ENCODE measurements around the gene OR13A1. TPM values are rescaled to one million over a fixed set of nuclear protein-coding genes. Genes with fewer than 3 reads are reported as not detected.
"Not testable (repeated sequence)": the region's sequence is repeated elsewhere in the genome, so short reads cannot be mapped to it uniquely, and the experiment has no call there.

Gene OR13A1
- total RNA-seq, 1 experiment from 2014 or later: 0.15 TPM

DNA sequence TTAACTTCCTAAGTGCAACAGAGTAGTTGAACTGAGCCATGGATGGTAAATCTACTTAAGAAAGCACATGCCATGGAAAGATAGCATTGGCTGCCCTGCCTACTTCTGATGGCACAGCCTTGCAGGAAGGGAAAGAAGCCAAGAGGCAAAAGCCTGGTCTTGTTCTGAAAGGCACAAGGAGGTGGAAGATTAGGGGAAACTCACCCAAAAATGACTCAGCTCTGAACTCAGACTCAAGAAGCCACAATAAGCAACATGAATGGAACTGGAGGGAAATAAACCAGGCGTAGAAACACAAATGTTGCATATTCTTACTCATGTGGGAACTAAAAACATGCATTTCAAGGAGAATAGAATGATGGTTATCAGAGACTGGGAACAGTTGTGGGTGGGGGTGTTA lies 37.8 kb upstream of the OR13A1 start:
- Histone ChIP-seq H3K4me2 (ENCODE audit: insufficient read depth, insufficient read length, low read length) (no peak overlapping the region), H3K9ac (ENCODE audit: extremely low read depth, insufficient read length, low read length) (no peak overlapping the region), H4K20me1 (ENCODE audit: control insufficient read depth, insufficient read depth, insufficient read length) (no peaks in the 10 kb centered on the region), H3K23me2 (ENCODE audit: insufficient read length, low read depth, low read length, poor library complexity, severe bottlenecking) (no peaks in the 10 kb centered on the region), H3K18ac (ENCODE audit: insufficient read length, low read depth, low read length) (no peak overlapping the region), H2BK120ac (ENCODE audit: low read depth, low read length, poor library complexity, severe bottlenecking) (no peak overlapping the region), H3K4ac (ENCODE audit: low read depth, low read length) (no peak overlapping the region), H3T11ph (ENCODE audit: low read length) (no peak overlapping the region), H2BK20ac (ENCODE audit: low read depth, low read length, poor library complexity, severe bottlenecking) (no peak overlapping the region), H3K79me1 (ENCODE audit: insufficient read depth, low read depth, low read length, poor library complexity, severe bottlenecking) (no peaks in the 10 kb centered on the region), H3K14ac (ENCODE audit: insufficient read depth, low read length) (no peak overlapping the region), H3K79me2 (ENCODE audit: insufficient read depth, low read length) (no peaks in the 10 kb centered on the region), H4K8ac (replicated peaks; ENCODE audit: insufficient read length, low read depth, low read length) (no peak overlapping the region), H2BK5ac (ENCODE audit: insufficient read length, low read length) (no peak overlapping the region), H2AFZ (ENCODE audit: low read length) (no peak overlapping the region), H3K4me1 (ENCODE audit: insufficient read depth, low read length) (no peaks in the 10 kb centered on the region), H2BK15ac (ENCODE audit: low read depth, low read length) (no peak overlapping the region), H3K56ac (ENCODE audit: insufficient read length, low read depth, low read length) (no peak overlapping the region), H3K27ac (ENCODE audit: insufficient read length, low read depth, low read length) (no peak overlapping the region), H4K91ac (ENCODE audit: insufficient read length, low read depth, low read length) (no peak overlapping the region), H2AK5ac (ENCODE audit: insufficient read length, low read length) (no peak overlapping the region), H3K27me3 (ENCODE audit: insufficient read depth, low read length) (no peaks in the 10 kb centered on the region), H3K9me3 (ENCODE audit: control insufficient read depth, low read depth, low read length) (no peaks in the 10 kb centered on the region), H2BK12ac (ENCODE audit: insufficient read length, low read depth, low read length) (no peak overlapping the region), H4K5ac (ENCODE audit: insufficient read length, low read depth, low read length) (no peak overlapping the region), H3K23ac (ENCODE audit: insufficient read length, low read depth, low read length) (no peak overlapping the region)
- no peaks in the 10 kb centered on the region; a peak in 1 of 4 replicates for H3K4me1 Mint-ChIP-seq
- WGBS (ENCODE audit: extremely low coverage, insufficient read length, low lambda C conversion rate): no CpG with 5 or more reads among the region's 1 CpG
- no peak overlapping the region for H3K27ac Mint-ChIP-seq
- H3K9me3 Mint-ChIP-seq: peaks cover 10 to 12% of the 10 kb centered on the region in 2 experiments
- no peak overlapping the region for H3K4me3 Mint-ChIP-seq
- no peak for TF ChIP-seq CTCF (conservative IDR thresholded peaks at IDR 0.05)
- no peak for DNase-seq
- H3K36me3 Mint-ChIP-seq (ENCODE audit: insufficient read depth in 1 of 3, low read depth in 3 of 3): peaks cover 5 to 6% (median 5%) of the 10 kb centered on the region in 3 experiments; a peak in 5 of 7 replicates
- peaks cover 21% of the 10 kb centered on the region for H3K27me3 Mint-ChIP-seq (ENCODE audit: low read depth)

GRCh38 chr10:45348196-45348765 lies 32.9 kb upstream of the OR13A1 start:
- Mint-ChIP-seq H3K9me3 (peaks cover 27 to 48% of the 10 kb centered on the region in 2 experiments), H3K27me3 (ENCODE audit: low read depth) (peaks cover 13% of the 10 kb centered on the region)
- not testable (repeated sequence) for H3K4ac ChIP-seq (ENCODE audit: low read depth, low read length); DNase-seq; H3K27ac ChIP-seq (ENCODE audit: insufficient read length, low read depth, low read length); H4K20me1 ChIP-seq (ENCODE audit: control insufficient read depth, insufficient read depth, insufficient read length); H2AFZ ChIP-seq (ENCODE audit: low read length); H3K23ac ChIP-seq (ENCODE audit: insufficient read length, low read depth, low read length); H2BK15ac ChIP-seq (ENCODE audit: low read depth, low read length); H4K91ac ChIP-seq (ENCODE audit: insufficient read length, low read depth, low read length); H3K23me2 ChIP-seq (ENCODE audit: insufficient read length, low read depth, low read length, poor library complexity, severe bottlenecking); H3K18ac ChIP-seq (ENCODE audit: insufficient read length, low read depth, low read length); H3T11ph ChIP-seq (ENCODE audit: low read length); H2BK20ac ChIP-seq (ENCODE audit: low read depth, low read length, poor library complexity, severe bottlenecking); H3K4me3 Mint-ChIP-seq; H2AK5ac ChIP-seq (ENCODE audit: insufficient read length, low read length); H3K27me3 ChIP-seq (ENCODE audit: insufficient read depth, low read length); H3K56ac ChIP-seq (ENCODE audit: insufficient read length, low read depth, low read length); H3K14ac ChIP-seq (ENCODE audit: insufficient read depth, low read length); H3K4me1 Mint-ChIP-seq; H2BK120ac ChIP-seq (ENCODE audit: low read depth, low read length, poor library complexity, severe bottlenecking); H4K8ac ChIP-seq (replicated peaks; ENCODE audit: insufficient read length, low read depth, low read length); H3K79me1 ChIP-seq (ENCODE audit: insufficient read depth, low read depth, low read length, poor library complexity, severe bottlenecking); H2BK5ac ChIP-seq (ENCODE audit: insufficient read length, low read length); H3K4me1 ChIP-seq (ENCODE audit: insufficient read depth, low read length); H3K27ac Mint-ChIP-seq; H2BK12ac ChIP-seq (ENCODE audit: insufficient read length, low read depth, low read length); H3K9ac ChIP-seq (ENCODE audit: extremely low read depth, insufficient read length, low read length); H3K9me3 ChIP-seq (ENCODE audit: control insufficient read depth, low read depth, low read length); H3K79me2 ChIP-seq (ENCODE audit: insufficient read depth, low read length); H3K4me2 ChIP-seq (ENCODE audit: insufficient read depth, insufficient read length, low read length); H4K5ac ChIP-seq (ENCODE audit: insufficient read length, low read depth, low read length); H3K36me3 Mint-ChIP-seq (ENCODE audit: insufficient read depth in 1 of 3, low read depth in 3 of 3)
- WGBS (ENCODE audit: extremely low coverage, insufficient read length, low lambda C conversion rate): no CpG with 5 or more reads among the region's 31 CpGs
